HepG2 (cell line): ENCODE measurements around the gene DYDC2. TPM values are rescaled to one million over a fixed set of nuclear protein-coding genes. Genes with fewer than 3 reads are reported as not detected.

Source experiments
- ATAC-seq: fragments of 200-7000 bp; cut with Tn5 transposase; 3 replicates; pipeline ENCODE4 v1.9.1; 2020; ENCODE audit warnings: mild to moderate bottlenecking, moderate library complexity
- BruUV-seq: library from RNA; stranded (reverse); fragments of 400-500 nt; replicated peaks from 2 replicates; lab custom pipeline; 2021; lab: Mats Ljungman, UMichigan
- CTCF ChIA-PET: fragments of 300-600 bp; formaldehyde crosslinking; extraction: SDS; loops from one replicate; lab custom pipeline; 2021; ENCODE audit warnings: low total read pairs, inconsistent platforms, low intra/inter-chr PET ratio; lab: Yijun Ruan, JAX
- POLR2A ChIA-PET: fragments of 350-600 bp; sonication (Branson Sonifier 250); formaldehyde crosslinking; loops from one replicate; lab custom pipeline; 2020; ENCODE audit warnings: antibody characterized with exemption, inconsistent platforms; lab: Yijun Ruan, JAX
- DNase-seq: peaks from one replicate; pipeline ENCODE4 v3.0.0-alpha.2; 2015; ENCODE audit warnings: low spot score
- FAIRE-seq: peaks from 3 replicates; lab custom pipeline; 2011; peaks lifted over from hg19 to GRCh38; lab: Jason Lieb, UNC
- H2AFZ ChIP-seq: one replicate; pipeline ENCODE4 v1.6.1; 2011; ENCODE audit warnings: low read length, inconsistent platforms
- H3K27ac ChIP-seq: fragments of 300-600 bp; 3 replicates; pipeline ENCODE4 v1.8.0; 2011; ENCODE audit warnings: mixed run types, mild to moderate bottlenecking, mixed read lengths, low read length, inconsistent platforms; ENCODE audit not compliant: insufficient read depth; ENCODE audit errors: extremely low read length
- H3K27me3 ChIP-seq, 2 experiments: fragments of 200-600 bp in 1 of 2; 2 replicates in 1 of 2; 3 replicates in 1 of 2; pipeline versions ENCODE4 v1.6.0 to v1.8.0; 2011; ENCODE audit warnings: low read length in 2 of 2, mild to moderate bottlenecking in 2 of 2, moderate library complexity in 2 of 2, inconsistent platforms in 1 of 2; ENCODE audit not compliant: insufficient read depth in 2 of 2, control insufficient read depth in 1 of 2
- H3K36me3 ChIP-seq, 2 experiments: fragments of 200-600 bp in 1 of 2; replicated peaks in 1 of 2; 2 replicates in 1 of 2; 3 replicates in 1 of 2; pipeline versions ENCODE4 v1.5.1 to v1.8.0; 2011; ENCODE audit warnings: low read length in 2 of 2, inconsistent platforms in 1 of 2; ENCODE audit not compliant: insufficient read depth in 2 of 2, control insufficient read depth in 1 of 2
- H3K4me1 ChIP-seq: 2 replicates; pipeline ENCODE4 v1.5.1; 2012; ENCODE audit warnings: low read length, inconsistent platforms; ENCODE audit not compliant: insufficient read depth
- H3K4me2 ChIP-seq: 2 replicates; pipeline ENCODE4 v1.6.0; 2011; ENCODE audit warnings: low read depth, low read length, inconsistent platforms
- H3K4me3 ChIP-seq, 3 experiments: fragments of 200-600 bp in 1 of 3; sonication (generic), shearing (Covaris generic) in 1 of 3; replicated peaks in 1 of 3; 2 replicates each; pipeline ENCODE4 v1.5.1; 2011 to 2016; ENCODE audit warnings: low read length in 3 of 3, inconsistent platforms in 2 of 3, low read depth in 2 of 3, mild to moderate bottlenecking in 2 of 3, control low read depth in 1 of 3, mixed read lengths in 1 of 3; ENCODE audit not compliant: insufficient read depth in 1 of 3
- H3K79me2 ChIP-seq: one replicate; pipeline ENCODE4 v1.6.1; 2011; ENCODE audit warnings: low read length, inconsistent platforms; ENCODE audit not compliant: insufficient read depth
- H3K9ac ChIP-seq: 2 replicates; pipeline ENCODE4 v1.6.0; 2011; ENCODE audit warnings: mild to moderate bottlenecking, low read depth, low read length, inconsistent platforms; ENCODE audit not compliant: insufficient read depth
- H3K9me3 ChIP-seq: 2 replicates; pipeline ENCODE4 v1.5.1; 2012; ENCODE audit warnings: mild to moderate bottlenecking, low read length
- H4K20me1 ChIP-seq: 2 replicates; pipeline ENCODE4 v1.6.0; 2011; ENCODE audit warnings: inconsistent platforms, mild to moderate bottlenecking, low read length, moderate library complexity; ENCODE audit not compliant: insufficient read depth
- AHDC1 ChIP-seq: sonication (generic); formaldehyde crosslinking; IDR thresholded peaks from 2 replicates; pipeline ENCODE4 v1.5.1; 2020; ENCODE audit warnings: mild to moderate bottlenecking, missing genetic modification reagents, borderline replicate concordance
- ARID4A ChIP-seq: sonication (generic); formaldehyde crosslinking; IDR thresholded peaks from 2 replicates; pipeline ENCODE4 v1.5.0; 2020; ENCODE audit warnings: mild to moderate bottlenecking, missing genetic modification reagents, borderline replicate concordance
- EED ChIP-seq: sonication (generic); formaldehyde crosslinking; IDR thresholded peaks from 2 replicates; pipeline ENCODE4 v1.5.0; 2020; ENCODE audit warnings: mild to moderate bottlenecking, missing genetic modification reagents
- PRMT3 ChIP-seq: sonication (generic); formaldehyde crosslinking; IDR thresholded peaks from 2 replicates; pipeline ENCODE4 v1.8.1; 2022; ENCODE audit warnings: low read depth, mild to moderate bottlenecking, moderate library complexity, missing genetic modification reagents, borderline replicate concordance
- SATB2 ChIP-seq: sonication (generic); formaldehyde crosslinking; IDR thresholded peaks from 2 replicates; pipeline ENCODE4 v1.5.0; 2020; ENCODE audit warnings: missing genetic modification reagents
- SMAD1 ChIP-seq: sonication (generic); formaldehyde crosslinking; IDR thresholded peaks from 2 replicates; pipeline ENCODE4 v1.4.0; 2020; ENCODE audit warnings: missing genetic modification reagents, low read depth, mild to moderate bottlenecking, borderline replicate concordance
- SP140L ChIP-seq: sonication (generic); formaldehyde crosslinking; IDR thresholded peaks from 2 replicates; pipeline ENCODE4 v1.4.0; 2020; ENCODE audit warnings: missing genetic modification reagents, borderline replicate concordance
- ZNF501 ChIP-seq: sonication (generic); formaldehyde crosslinking; IDR thresholded peaks from 2 replicates; pipeline ENCODE4 v1.5.1; 2020; ENCODE audit warnings: mild to moderate bottlenecking, moderate library complexity, missing genetic modification reagents
- ZNF614 ChIP-seq: IDR thresholded peaks from 2 replicates; pipeline ENCODE4 v1.6.1; 2018; ENCODE audit warnings: missing biosample characterization, missing genetic modification reagents, inconsistent platforms, borderline replicate concordance
- WGBS: methylation state at CpG from one replicate; pipeline ENCODE4 v1.1.6; 2017; ENCODE audit warnings: low lambda C conversion rate; 5-methylcytosine and 5-hydroxymethylcytosine counted together
- in situ Hi-C: cut with HindIII; loops from 2 replicates; pipeline ENCODE4 v1.10.0; 2017; ENCODE audit warnings: low pct_unique_long_range_greater_than_20kb; ENCODE audit not compliant: extremely low pct_ligation_motif_present
- intact Hi-C: fragments of 100-400 bp; cut with micrococcal nuclease; formaldehyde crosslinking; loops from one replicate; pipeline ENCODE4 v1.10.0; 2022; ENCODE audit not compliant: unreplicated experiment
- polyA plus RNA-seq, 8 experiments: library from polyadenylated mRNA; depleted of rRNA in 3 of 8; stranded (reverse) in 7 of 8; unstranded in 1 of 8; fragments of >200 nt; fragmentation: Illumina TruSeq in 4 of 8; extraction: Trizol in 4 of 8; gene quantifications; 2 replicates each; pipeline versions ENCODE4 v1.2.1 to v1.2.3, GENCODE V29; 2011 to 2016; ENCODE audit warnings: low read depth in 4 of 8, missing spikeins in 1 of 8, mixed read lengths in 1 of 8; ENCODE audit not compliant: insufficient read depth in 1 of 8
- total RNA-seq, 5 experiments: library from RNA; depleted of rRNA; stranded (reverse); fragments of >200 nt; fragmentation: Illumina TruSeq; extraction: Trizol; gene quantifications; 2 replicates each; pipeline ENCODE4 v1.2.3, GENCODE V29; 2016; ENCODE audit warnings: low read depth in 1 of 5

Gene DYDC2
- total and polyA plus RNA-seq, 2 of the 13 experiments (the other 11 are each of a cell fraction or from before 2014, with no cell fraction given), result 0.98 to 2.3 TPM

- CTCF ChIA-PET, result no interaction called here
- FAIRE-seq, result no peak
- WGBS, result 82% methylated on average over 1 of the region's 1 CpG
- no peak for TF ChIP-seq PRMT3 (CRISPR knock-in tag)
- no peak for TF ChIP-seq SMAD1 (CRISPR knock-in tag)
- TF ChIP-seq ZNF501 (CRISPR knock-in tag), result no peak
- no peak for TF ChIP-seq SP140L (CRISPR knock-in tag)
- no peak for TF ChIP-seq AHDC1 (CRISPR knock-in tag)
- TF ChIP-seq ZNF614 (CRISPR knock-in tag), result no peak
- no peak for TF ChIP-seq SATB2 (CRISPR knock-in tag)
- no peak for TF ChIP-seq ARID4A (CRISPR knock-in tag)
- TF ChIP-seq EED, result no peak
These were observed 55.2 kb downstream of the DYDC2 start for GRCh38 chr10:80411681-80412220.

More at GRCh38 chr10:80411681-80412220, 55.2 kb downstream of the DYDC2 start:
- in situ Hi-C loops (no loop called here), intact Hi-C loops (no loop called here)
- no TSS peak for BruUV-seq
- POLR2A ChIA-PET, result interaction anchor here (1.0 to 1.3 kb wide), 4 partner anchors 9 to 87 kb away, joined by 3 to 6 read pairs (median 5); no protein-coding TSS in a partner anchor
- ATAC-seq (no peak), DNase-seq (no peak)
- no peak overlapping the region for H2AFZ ChIP-seq
- H3K27ac ChIP-seq, result peak overlapping the region; percentile 99
- no peak overlapping the region for H3K9ac ChIP-seq
- H3K4me2 ChIP-seq, result peak overlapping the region; percentile 82
- H3K4me3 ChIP-seq, result 0 out of 6 replicates have a peak overlapping the region, but pooled peaks of 1 of the 3 experiments have one; percentile 4
- H3K79me2 ChIP-seq, result peaks cover 74% of the 10 kb centered on the region
- H3K27me3 ChIP-seq, result no peaks in the 10 kb centered on the region; a peak in 1 of 5 replicates
- H3K9me3 ChIP-seq, result no peaks in the 10 kb centered on the region
- peaks cover 10% of the 10 kb centered on the region; the same call in 1 of the 2 replicates for H4K20me1 ChIP-seq
- H3K4me1 ChIP-seq, result peaks cover 84% of the 10 kb centered on the region
- no peaks in the 10 kb centered on the region for H3K36me3 ChIP-seq
